ENCODE measurements around the gene PTPRB. TPM values are rescaled to one million over a fixed set of nuclear protein-coding genes. Genes with fewer than 3 reads are reported as not detected.

The PTPRB gene
- total and polyA plus RNA-seq, 2 of the 4 experiments (the other 2 are of a cell fraction) = 4.1 to 6.5 TPM

DNA sequence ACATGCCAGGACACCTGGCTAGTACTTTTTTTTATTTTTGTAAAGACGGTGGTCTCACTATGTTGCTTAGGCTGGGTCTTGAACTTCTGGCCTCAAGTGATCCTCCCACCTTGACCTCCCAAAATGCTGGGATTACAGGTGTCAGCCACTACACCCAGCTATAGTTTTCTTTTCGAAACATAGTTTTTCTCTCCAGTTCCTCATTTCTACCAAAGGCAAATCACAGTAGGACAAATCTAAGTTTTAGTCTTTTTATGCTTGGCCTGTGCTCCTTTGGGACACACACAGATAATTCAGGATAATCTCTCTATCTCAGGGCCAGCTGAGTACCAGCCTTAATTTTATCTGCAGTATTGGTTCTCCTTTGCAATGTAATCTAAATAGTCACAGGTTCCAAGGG lies 170.5 kb downstream of the PTPRB start:
- Histone ChIP-seq H4K20me1 (ENCODE audit: insufficient read depth, low read length) (no peaks in the 10 kb centered on the region), H3K4ac (ENCODE audit: low read depth, low read length) (no peak overlapping the region), H3K4me3 (ENCODE audit: insufficient read depth, low read depth, low read length) (no peak overlapping the region), H2AK9ac (replicated peaks; ENCODE audit: low read depth, low read length, poor library complexity) (no peak overlapping the region), H2BK5ac (ENCODE audit: low read depth, low read length, poor library complexity, severe bottlenecking) (no peak overlapping the region), H3K9ac (ENCODE audit: low read depth, low read length) (no peak overlapping the region), H2AFZ (replicated peaks; ENCODE audit: low read length, poor library complexity) (no peak overlapping the region), H3K4me1 (ENCODE audit: control insufficient read depth, insufficient read depth, low read length) (no peaks in the 10 kb centered on the region), H2AK5ac (ENCODE audit: low read depth, low read length) (no peak overlapping the region), H3K79me1 (ENCODE audit: low read depth in 1 of 2, low read length in 2 of 2) (no peaks in the 10 kb centered on the region), H4K91ac (ENCODE audit: insufficient read depth, low read depth, low read length) (no peak overlapping the region), H2BK15ac (ENCODE audit: low read depth, low read length) (no peak overlapping the region), H4K8ac (ENCODE audit: low read depth in 2 of 2, low read length in 2 of 2) (no peak overlapping the region), H4K5ac (ENCODE audit: low read depth, low read length) (no peak overlapping the region), H3K4me2 (ENCODE audit: low read depth, low read length) (no peak overlapping the region), H3K18ac (ENCODE audit: low read depth, low read length) (no peak overlapping the region), H3K56ac (ENCODE audit: extremely low read depth, insufficient read depth, low read length) (no peak overlapping the region), H3K27me3 (ENCODE audit: control insufficient read depth, insufficient read depth, low read length) (no peaks in the 10 kb centered on the region), H3K9me1 (ENCODE audit: insufficient read depth, low read length) (no peaks in the 10 kb centered on the region), H3K9me3 (ENCODE audit: control insufficient read depth, insufficient read depth, low read length) (no peaks in the 10 kb centered on the region), H2BK120ac (ENCODE audit: low read depth, low read length) (no peak overlapping the region), H3K36me3 (ENCODE audit: control insufficient read depth, insufficient read depth, low read length) (no peaks in the 10 kb centered on the region), H3K23ac (ENCODE audit: low read depth, low read length) (no peak overlapping the region), H3K27ac (ENCODE audit: insufficient read depth, low read length) (no peak overlapping the region), H2BK20ac (ENCODE audit: low read depth, low read length) (no peak overlapping the region), H3K14ac (replicated peaks; ENCODE audit: low read depth, low read length) (no peak overlapping the region)
- no TSS peak for BruUV-seq (replicated peaks)
- POLR2A ChIA-PET (ENCODE audit: unreplicated experiment) = no interaction called here
- ATAC-seq (ENCODE audit: low read depth) = no peak
- no CpG with 5 or more reads among the region's 2 CpGs for whole genome bisulfite sequencing, 2 experiments (ENCODE audit: extremely low coverage in 2 of 2, insufficient read length in 1 of 2)
- in situ Hi-C loops (cut with MboI; ENCODE audit: low sequenced_read_pairs) = no loop called here
- dilution Hi-C loops (cut with HindIII; ENCODE audit: low sequenced_read_pairs, unreplicated experiment) = no loop called here
- CTCF ChIA-PET = no interaction called here
- intact Hi-C loops (cut with micrococcal nuclease) = no loop called here
- DNase-seq = no peak
- TF ChIP-seq RCOR1 (IDR thresholded peaks at IDR 0.05; ENCODE audit: insufficient replicate concordance, low read length) = no peak
- no peak for TF ChIP-seq MAZ (IDR thresholded peaks at IDR 0.05; ENCODE audit: borderline replicate concordance, low read depth, low read length)
- TF ChIP-seq BHLHE40 (IDR thresholded peaks at IDR 0.05; ENCODE audit: low read depth, low read length) = no peak
- TF ChIP-seq, protein P1, sequence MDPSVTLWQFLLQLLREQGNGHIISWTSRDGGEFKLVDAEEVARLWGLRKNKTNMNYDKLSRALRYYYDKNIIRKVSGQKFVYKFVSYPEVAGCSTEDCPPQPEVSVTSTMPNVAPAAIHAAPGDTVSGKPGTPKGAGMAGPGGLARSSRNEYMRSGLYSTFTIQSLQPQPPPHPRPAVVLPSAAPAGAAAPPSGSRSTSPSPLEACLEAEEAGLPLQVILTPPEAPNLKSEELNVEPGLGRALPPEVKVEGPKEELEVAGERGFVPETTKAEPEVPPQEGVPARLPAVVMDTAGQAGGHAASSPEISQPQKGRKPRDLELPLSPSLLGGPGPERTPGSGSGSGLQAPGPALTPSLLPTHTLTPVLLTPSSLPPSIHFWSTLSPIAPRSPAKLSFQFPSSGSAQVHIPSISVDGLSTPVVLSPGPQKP (IDR thresholded peaks at IDR 0.05; ENCODE audit: borderline replicate concordance, low read depth, low read length) = no peak
- TF ChIP-seq, protein P2, sequence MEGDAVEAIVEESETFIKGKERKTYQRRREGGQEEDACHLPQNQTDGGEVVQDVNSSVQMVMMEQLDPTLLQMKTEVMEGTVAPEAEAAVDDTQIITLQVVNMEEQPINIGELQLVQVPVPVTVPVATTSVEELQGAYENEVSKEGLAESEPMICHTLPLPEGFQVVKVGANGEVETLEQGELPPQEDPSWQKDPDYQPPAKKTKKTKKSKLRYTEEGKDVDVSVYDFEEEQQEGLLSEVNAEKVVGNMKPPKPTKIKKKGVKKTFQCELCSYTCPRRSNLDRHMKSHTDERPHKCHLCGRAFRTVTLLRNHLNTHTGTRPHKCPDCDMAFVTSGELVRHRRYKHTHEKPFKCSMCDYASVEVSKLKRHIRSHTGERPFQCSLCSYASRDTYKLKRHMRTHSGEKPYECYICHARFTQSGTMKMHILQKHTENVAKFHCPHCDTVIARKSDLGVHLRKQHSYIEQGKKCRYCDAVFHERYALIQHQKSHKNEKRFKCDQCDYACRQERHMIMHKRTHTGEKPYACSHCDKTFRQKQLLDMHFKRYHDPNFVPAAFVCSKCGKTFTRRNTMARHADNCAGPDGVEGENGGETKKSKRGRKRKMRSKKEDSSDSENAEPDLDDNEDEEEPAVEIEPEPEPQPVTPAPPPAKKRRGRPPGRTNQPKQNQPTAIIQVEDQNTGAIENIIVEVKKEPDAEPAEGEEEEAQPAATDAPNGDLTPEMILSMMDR (conservative IDR thresholded peaks at IDR 0.05; ENCODE audit: low read depth, low read length) = no peak
- no peak for TF ChIP-seq CEBPB (IDR thresholded peaks at IDR 0.05; ENCODE audit: low read depth, low read length)
- no peak for TF ChIP-seq MXI1 (IDR thresholded peaks at IDR 0.05; ENCODE audit: borderline replicate concordance, low read depth, low read length)
- no peak for TF ChIP-seq NFE2L2 (IDR thresholded peaks at IDR 0.05; ENCODE audit: low read depth, low read length)
- TF ChIP-seq SMC3 (IDR thresholded peaks at IDR 0.05; ENCODE audit: low read depth, low read length) = no peak
- no peak for TF ChIP-seq FOS (IDR thresholded peaks at IDR 0.05; ENCODE audit: low read depth, low read length)
- no peak for TF ChIP-seq RAD21 (IDR thresholded peaks at IDR 0.05; ENCODE audit: low read length)
- TF ChIP-seq MAFK (IDR thresholded peaks at IDR 0.05; ENCODE audit: low read depth, low read length) = no peak
- no peak for TF ChIP-seq POLR2A (IDR thresholded peaks at IDR 0.05; ENCODE audit: low read depth, low read length)
- TF ChIP-seq, protein P3, sequence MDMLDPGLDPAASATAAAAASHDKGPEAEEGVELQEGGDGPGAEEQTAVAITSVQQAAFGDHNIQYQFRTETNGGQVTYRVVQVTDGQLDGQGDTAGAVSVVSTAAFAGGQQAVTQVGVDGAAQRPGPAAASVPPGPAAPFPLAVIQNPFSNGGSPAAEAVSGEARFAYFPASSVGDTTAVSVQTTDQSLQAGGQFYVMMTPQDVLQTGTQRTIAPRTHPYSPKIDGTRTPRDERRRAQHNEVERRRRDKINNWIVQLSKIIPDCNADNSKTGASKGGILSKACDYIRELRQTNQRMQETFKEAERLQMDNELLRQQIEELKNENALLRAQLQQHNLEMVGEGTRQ (IDR thresholded peaks at IDR 0.05; ENCODE audit: low read depth, low read length) = no peak
- no peak for TF ChIP-seq CHD1 (IDR thresholded peaks at IDR 0.05; ENCODE audit: low read depth, low read length)
- no peak for TF ChIP-seq RFX5 (IDR thresholded peaks at IDR 0.05; ENCODE audit: low read depth, low read length)
